SK-N-SH (cell line): ENCODE measurements around the gene CETN2. TPM values are rescaled to one million over a fixed set of nuclear protein-coding genes. Genes with fewer than 3 reads are reported as not detected.

Experiments used
- CTCF ChIA-PET: fragments of 300-600, 350-600 bp; formaldehyde crosslinking; extraction: SDS; loops from one replicate; lab custom pipeline; 2021; lab: Yijun Ruan, JAX
- POLR2A ChIA-PET: fragments of 350-600 bp; sonication (Branson Sonifier 250); formaldehyde crosslinking; extraction: SDS; loops from one replicate; lab custom pipeline; 2020; ENCODE audit warnings: antibody characterized with exemption, inconsistent platforms; lab: Yijun Ruan, JAX
- DNase-seq: peaks from one replicate; pipeline ENCODE4 v3.0.0; 2012
- H2AFZ ChIP-seq: fragments of 200-600 bp; sonication (generic); 2 replicates; pipeline ENCODE4 v1.8.1; 2016; ENCODE audit warnings: antibody characterized with exemption, mild to moderate bottlenecking, low read depth
- H3F3A ChIP-seq: fragments of 200-600 bp; sonication (generic); replicated peaks from 2 replicates; pipeline ENCODE3; 2016; ENCODE audit warnings: antibody characterized with exemption, mild to moderate bottlenecking; ENCODE audit not compliant: insufficient read depth
- H3K27ac ChIP-seq, 2 experiments: fragments of 200-500 bp in 1 of 2; fragments of 200-600 bp in 1 of 2; sonication (Bioruptor generic) in 1 of 2; sonication (generic), shearing (Covaris generic) in 1 of 2; 2 replicates each; pipeline versions ENCODE4 v1.5.1 to v1.6.1; 2014 to 2016; ENCODE audit warnings: low read depth in 2 of 2, inconsistent platforms in 1 of 2, low read length in 1 of 2, mild to moderate bottlenecking in 1 of 2, mixed read lengths in 1 of 2
- H3K27me3 ChIP-seq: fragments of 200-600 bp; sonication (generic), shearing (Covaris generic); 2 replicates; pipeline ENCODE4 v1.6.1; 2016; ENCODE audit warnings: mixed run types; ENCODE audit not compliant: insufficient read depth
- H3K36me3 ChIP-seq, 2 experiments: fragments of 200-500 bp in 1 of 2; fragments of 200-600 bp in 1 of 2; sonication (Bioruptor generic) in 1 of 2; sonication (generic) in 1 of 2; replicated peaks in 1 of 2; 2 replicates each; pipeline versions ENCODE3 to v1.5.1; 2014 to 2016; ENCODE audit warnings: low read length in 1 of 2, mild to moderate bottlenecking in 1 of 2; ENCODE audit not compliant: insufficient read depth in 2 of 2, control insufficient read depth in 1 of 2
- H3K4me1 ChIP-seq, 2 experiments: fragments of 200-500 bp in 1 of 2; fragments of 200-600 bp in 1 of 2; sonication (Bioruptor generic) in 1 of 2; sonication (generic), shearing (Covaris generic) in 1 of 2; 2 replicates each; pipeline versions ENCODE4 v1.5.1 to v1.6.1; 2014 to 2016; ENCODE audit warnings: low read depth in 1 of 2, low read length in 1 of 2, mixed run types in 1 of 2; ENCODE audit not compliant: insufficient read depth in 2 of 2, control insufficient read depth in 1 of 2
- H3K4me2 ChIP-seq: fragments of 200-600 bp; sonication (generic), shearing (Covaris generic); 2 replicates; pipeline ENCODE4 v1.6.1; 2017; ENCODE audit warnings: mixed run types
- H3K4me3 ChIP-seq, 2 experiments: fragments of 200-500 bp in 1 of 2; fragments of 200-600 bp in 1 of 2; sonication (Bioruptor generic) in 1 of 2; sonication (generic), shearing (Covaris generic) in 1 of 2; 2 replicates each; pipeline versions ENCODE4 v1.5.1 to v1.8.1; 2014 to 2016; ENCODE audit warnings: low read depth in 2 of 2, inconsistent platforms in 1 of 2, low read length in 1 of 2, mild to moderate bottlenecking in 1 of 2, mixed read lengths in 1 of 2, moderate library complexity in 1 of 2
- H3K79me2 ChIP-seq: fragments of 200-600 bp; sonication (generic); 2 replicates; pipeline ENCODE4 v1.8.1; 2017; ENCODE audit warnings: mild to moderate bottlenecking; ENCODE audit not compliant: insufficient read depth
- H3K9ac ChIP-seq: fragments of 200-600 bp; sonication (generic); 2 replicates; pipeline ENCODE4 v1.6.1; 2017; ENCODE audit warnings: mixed run types
- H3K9me2 ChIP-seq: fragments of 200-600 bp; sonication (generic); 2 replicates; pipeline ENCODE4 v1.6.1; 2017; ENCODE audit warnings: mixed run types
- H3K9me3 ChIP-seq: fragments of 200-600 bp; sonication (generic); 2 replicates; pipeline ENCODE4 v1.6.1; 2017; ENCODE audit warnings: mixed run types, mild to moderate bottlenecking, moderate library complexity
- H4K20me1 ChIP-seq: fragments of 200-600 bp; sonication (generic); 2 replicates; pipeline ENCODE4 v1.6.1; 2017; ENCODE audit warnings: mild to moderate bottlenecking, mixed run types; ENCODE audit not compliant: insufficient read depth
- ELF1 ChIP-seq: IDR thresholded peaks from 2 replicates; pipeline ENCODE4 v1.4.0; 2012
- EZH2phosphoT487 ChIP-seq: fragments of 200-600 bp; sonication (generic); IDR thresholded peaks from 2 replicates; pipeline ENCODE4 v1.6.1; 2017; ENCODE audit warnings: low read depth, mixed run types, mild to moderate bottlenecking, antibody characterized with exemption, moderate library complexity, borderline replicate concordance
- FOSL2 ChIP-seq: IDR thresholded peaks from 2 replicates; pipeline ENCODE4 v1.4.0; 2012; ENCODE audit warnings: low read depth, mild to moderate bottlenecking, moderate library complexity, borderline replicate concordance
- GATA2 ChIP-seq: sonication (generic); formaldehyde crosslinking; IDR thresholded peaks from 2 replicates; pipeline ENCODE4 v1.5.0; 2020; ENCODE audit warnings: mild to moderate bottlenecking, missing genetic modification reagents
- MEF2A ChIP-seq: IDR thresholded peaks from 2 replicates; pipeline ENCODE4 v1.4.0; 2012; ENCODE audit warnings: low read depth, borderline replicate concordance
- NRF1 ChIP-seq: IDR thresholded peaks from 2 replicates; pipeline ENCODE4 v1.6.1; 2012; ENCODE audit warnings: low read depth, mild to moderate bottlenecking, low read length
- RAD21 ChIP-seq: IDR thresholded peaks from 2 replicates; pipeline ENCODE4 v1.6.1; 2012; ENCODE audit warnings: mild to moderate bottlenecking, low read length
- SMC3 ChIP-seq: IDR thresholded peaks from 2 replicates; pipeline ENCODE4 v1.6.1; 2012; ENCODE audit warnings: low read depth, low read length, improper control_type of control experiment
- TAF1 ChIP-seq: IDR thresholded peaks from 2 replicates; pipeline ENCODE4 v1.6.1; 2012; ENCODE audit warnings: low read depth, mild to moderate bottlenecking, low read length, moderate library complexity, borderline replicate concordance
- TCF12 ChIP-seq: IDR thresholded peaks from 2 replicates; pipeline ENCODE4 v1.4.0; 2012
- USF2 ChIP-seq: fragments of 150-350 bp; IDR thresholded peaks from 2 replicates; pipeline ENCODE4 v1.6.1; 2017; ENCODE audit warnings: antibody characterized with exemption, low read length, low read depth, borderline replicate concordance
- YY1 ChIP-seq: IDR thresholded peaks from 2 replicates; pipeline ENCODE4 v1.4.0; 2012; ENCODE audit warnings: low read depth, mild to moderate bottlenecking
- WGBS: methylation state at CpG from one replicate; pipeline ENCODE4 v1.1.6; 2017; ENCODE audit warnings: low lambda C conversion rate; 5-methylcytosine and 5-hydroxymethylcytosine counted together
- polyA plus RNA-seq, 3 experiments: library from polyadenylated mRNA; depleted of rRNA; stranded (reverse); fragments of >200 nt; gene quantifications; 2 replicates each; pipeline ENCODE4 v1.2.3, GENCODE V29; 2012
- TF ChIP-seq, protein P1 (sequence below): IDR thresholded peaks from 2 replicates; pipeline ENCODE4 v1.6.1; 2012; ENCODE audit warnings: mild to moderate bottlenecking, low read depth, low read length, moderate library complexity
- TF ChIP-seq, protein P2 (sequence below): IDR thresholded peaks from 2 replicates; pipeline ENCODE4 v1.4.0; 2012; ENCODE audit warnings: low read depth
- TF ChIP-seq, protein P3 (sequence below): fragments of 200-600 bp; sonication (generic); IDR thresholded peaks from 2 replicates; pipeline ENCODE4 v1.6.1; 2017; ENCODE audit warnings: antibody characterized with exemption, mild to moderate bottlenecking, moderate library complexity

The CETN2 gene
- polyA plus RNA-seq, 1 of the 3 experiments (the other 2 are of a cell fraction) = 41.1 TPM

- Histone ChIP-seq H3K9me2 (no peaks in the 10 kb centered on the region), H4K20me1 (no peaks in the 10 kb centered on the region), H3K27me3 (no peaks in the 10 kb centered on the region), H3K27ac (no peak overlapping the region), H2AFZ (no peak overlapping the region), H3K36me3 (peaks cover 7 to 12% of the 10 kb centered on the region in 2 experiments), H3K4me3 (no peak overlapping the region), H3K9me3 (no peaks in the 10 kb centered on the region), H3K9ac (no peak overlapping the region), H3K4me2 (no peak overlapping the region), H3K4me1 (no peaks in the 10 kb centered on the region), H3F3A (no peaks in the 10 kb centered on the region), H3K79me2 (no peaks in the 10 kb centered on the region)
- ChIA-PET POLR2A (no interaction called here), CTCF (interaction anchor here (1.2 to 6.8 kb wide), 5 partner anchors 11 to 1069 kb away, joined by 3 to 78 read pairs (median 24); no protein-coding TSS in a partner anchor)
- 18% methylated on average over 6 of the region's 6 CpGs for WGBS
- TF ChIP-seq, protein P1, sequence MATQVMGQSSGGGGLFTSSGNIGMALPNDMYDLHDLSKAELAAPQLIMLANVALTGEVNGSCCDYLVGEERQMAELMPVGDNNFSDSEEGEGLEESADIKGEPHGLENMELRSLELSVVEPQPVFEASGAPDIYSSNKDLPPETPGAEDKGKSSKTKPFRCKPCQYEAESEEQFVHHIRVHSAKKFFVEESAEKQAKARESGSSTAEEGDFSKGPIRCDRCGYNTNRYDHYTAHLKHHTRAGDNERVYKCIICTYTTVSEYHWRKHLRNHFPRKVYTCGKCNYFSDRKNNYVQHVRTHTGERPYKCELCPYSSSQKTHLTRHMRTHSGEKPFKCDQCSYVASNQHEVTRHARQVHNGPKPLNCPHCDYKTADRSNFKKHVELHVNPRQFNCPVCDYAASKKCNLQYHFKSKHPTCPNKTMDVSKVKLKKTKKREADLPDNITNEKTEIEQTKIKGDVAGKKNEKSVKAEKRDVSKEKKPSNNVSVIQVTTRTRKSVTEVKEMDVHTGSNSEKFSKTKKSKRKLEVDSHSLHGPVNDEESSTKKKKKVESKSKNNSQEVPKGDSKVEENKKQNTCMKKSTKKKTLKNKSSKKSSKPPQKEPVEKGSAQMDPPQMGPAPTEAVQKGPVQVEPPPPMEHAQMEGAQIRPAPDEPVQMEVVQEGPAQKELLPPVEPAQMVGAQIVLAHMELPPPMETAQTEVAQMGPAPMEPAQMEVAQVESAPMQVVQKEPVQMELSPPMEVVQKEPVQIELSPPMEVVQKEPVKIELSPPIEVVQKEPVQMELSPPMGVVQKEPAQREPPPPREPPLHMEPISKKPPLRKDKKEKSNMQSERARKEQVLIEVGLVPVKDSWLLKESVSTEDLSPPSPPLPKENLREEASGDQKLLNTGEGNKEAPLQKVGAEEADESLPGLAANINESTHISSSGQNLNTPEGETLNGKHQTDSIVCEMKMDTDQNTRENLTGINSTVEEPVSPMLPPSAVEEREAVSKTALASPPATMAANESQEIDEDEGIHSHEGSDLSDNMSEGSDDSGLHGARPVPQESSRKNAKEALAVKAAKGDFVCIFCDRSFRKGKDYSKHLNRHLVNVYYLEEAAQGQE = no peak
- no peak for TF ChIP-seq USF2
- TF ChIP-seq MEF2A = no peak
- TF ChIP-seq RAD21 = no peak
- no peak for TF ChIP-seq TAF1
- no peak for TF ChIP-seq FOSL2
- TF ChIP-seq, protein P2, sequence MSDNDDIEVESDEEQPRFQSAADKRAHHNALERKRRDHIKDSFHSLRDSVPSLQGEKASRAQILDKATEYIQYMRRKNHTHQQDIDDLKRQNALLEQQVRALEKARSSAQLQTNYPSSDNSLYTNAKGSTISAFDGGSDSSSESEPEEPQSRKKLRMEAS = no peak
- no peak for TF ChIP-seq GATA2 (CRISPR knock-in tag)
- TF ChIP-seq YY1 = no peak
- no peak for TF ChIP-seq TCF12
- no peak for TF ChIP-seq NRF1
- TF ChIP-seq ELF1 = no peak
- TF ChIP-seq SMC3 = no peak
- TF ChIP-seq, protein P3, sequence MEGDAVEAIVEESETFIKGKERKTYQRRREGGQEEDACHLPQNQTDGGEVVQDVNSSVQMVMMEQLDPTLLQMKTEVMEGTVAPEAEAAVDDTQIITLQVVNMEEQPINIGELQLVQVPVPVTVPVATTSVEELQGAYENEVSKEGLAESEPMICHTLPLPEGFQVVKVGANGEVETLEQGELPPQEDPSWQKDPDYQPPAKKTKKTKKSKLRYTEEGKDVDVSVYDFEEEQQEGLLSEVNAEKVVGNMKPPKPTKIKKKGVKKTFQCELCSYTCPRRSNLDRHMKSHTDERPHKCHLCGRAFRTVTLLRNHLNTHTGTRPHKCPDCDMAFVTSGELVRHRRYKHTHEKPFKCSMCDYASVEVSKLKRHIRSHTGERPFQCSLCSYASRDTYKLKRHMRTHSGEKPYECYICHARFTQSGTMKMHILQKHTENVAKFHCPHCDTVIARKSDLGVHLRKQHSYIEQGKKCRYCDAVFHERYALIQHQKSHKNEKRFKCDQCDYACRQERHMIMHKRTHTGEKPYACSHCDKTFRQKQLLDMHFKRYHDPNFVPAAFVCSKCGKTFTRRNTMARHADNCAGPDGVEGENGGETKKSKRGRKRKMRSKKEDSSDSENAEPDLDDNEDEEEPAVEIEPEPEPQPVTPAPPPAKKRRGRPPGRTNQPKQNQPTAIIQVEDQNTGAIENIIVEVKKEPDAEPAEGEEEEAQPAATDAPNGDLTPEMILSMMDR = no peak
- no peak for TF ChIP-seq EZH2phosphoT487
- no peak for DNase-seq
These were observed 8.0 kb downstream of the CETN2 start for GRCh38 chrX:152822383-152823086.
